ENCODE measurements around the gene ANKMY1. TPM values are rescaled to one million over a fixed set of nuclear protein-coding genes. Genes with fewer than 3 reads are reported as not detected.
A peak's percentile ranks its signal among the peaks of the same experiment; 100 is the strongest.

Gene ANKMY1
- total RNA-seq, 1 experiment from 2014 or later = 8.2 TPM

GRCh38 chr2:240479111-240479501 is 78.7 kb downstream of the ANKMY1 start:
- no peak for DNase-seq (ENCODE audit: low read depth)

- DNase-seq (ENCODE audit: low read depth) = no peak
Measured at GRCh38 chr2:240478346-240479110, 79.3 kb downstream of the ANKMY1 start.

DNA sequence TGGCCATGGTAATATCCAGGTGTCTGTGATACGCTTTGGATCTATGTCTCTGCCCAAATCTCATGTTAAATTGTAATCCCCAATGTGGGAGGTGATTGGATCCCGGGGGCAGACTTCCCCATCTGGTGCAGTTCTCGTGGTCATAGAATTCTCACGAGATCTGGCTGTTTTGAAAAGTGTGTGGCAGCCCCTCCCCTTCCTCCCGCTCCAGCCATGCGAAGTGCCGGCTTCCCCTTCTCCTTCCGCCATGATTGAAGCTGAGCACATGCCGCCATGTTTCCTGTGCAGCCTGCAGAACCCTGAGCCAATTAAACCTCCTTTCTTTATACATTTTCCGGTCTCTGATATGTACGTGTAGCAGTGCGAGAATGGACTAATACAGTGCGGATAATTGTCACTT is 79.9 kb downstream of the ANKMY1 start:
- DNase-seq (ENCODE audit: low read depth) = no peak

DNA sequence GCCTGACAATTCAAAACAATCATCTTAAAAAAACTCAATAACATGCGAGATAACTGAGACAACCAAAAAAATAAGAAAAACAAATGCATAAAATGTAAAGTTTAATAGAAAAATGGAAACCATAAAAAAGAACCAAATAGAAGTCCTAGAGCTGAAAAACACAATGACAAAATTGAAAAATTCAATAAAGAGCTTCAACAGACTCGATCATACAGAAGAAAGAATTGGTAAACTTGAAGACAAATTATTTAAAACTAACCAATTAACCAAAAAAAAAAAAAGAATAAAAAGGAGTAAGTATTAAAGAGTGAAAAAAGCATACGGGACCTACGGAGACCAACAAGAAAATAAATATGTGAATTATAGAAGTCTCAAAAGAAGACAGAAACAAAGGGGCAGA is 84.6 kb downstream of the ANKMY1 start:
- DNase-seq (ENCODE audit: low read depth) = no peak

DNA sequence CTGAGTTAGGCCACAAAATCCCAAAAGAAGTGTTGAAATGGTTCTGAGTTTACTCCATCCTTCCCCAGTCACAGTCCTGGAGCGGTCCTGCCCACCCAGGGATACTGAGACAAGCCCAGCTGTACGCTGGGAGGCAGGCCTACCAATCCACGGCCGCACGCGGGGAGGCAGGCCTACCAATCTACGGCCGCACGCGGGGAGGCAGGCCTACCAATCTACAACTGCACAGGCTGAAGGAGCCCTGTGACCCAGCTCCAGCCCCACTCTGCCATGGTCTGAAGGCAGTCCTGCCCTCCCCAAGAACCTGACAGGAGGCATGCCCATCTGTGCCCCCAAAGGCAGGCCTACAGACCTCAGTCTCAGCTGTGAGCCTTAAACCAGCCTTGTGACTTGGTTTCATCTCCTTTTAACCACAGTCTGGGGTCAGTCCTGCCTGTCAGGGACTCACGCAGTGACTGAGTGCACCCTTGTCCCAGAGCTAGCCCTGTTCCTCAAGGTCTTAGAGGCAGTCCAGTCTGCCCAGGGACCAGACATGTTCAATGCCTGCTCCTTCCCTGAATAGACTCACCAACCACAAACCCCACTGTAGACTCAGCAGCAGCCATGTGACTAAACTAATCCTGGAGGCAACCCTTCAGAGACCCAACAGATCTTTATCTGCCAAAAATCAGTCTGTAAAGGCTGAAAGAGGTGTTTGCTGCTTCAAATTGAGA is 85.6 kb downstream of the ANKMY1 start:
- peak; percentile 19 for DNase-seq (ENCODE audit: low read depth)

DNA sequence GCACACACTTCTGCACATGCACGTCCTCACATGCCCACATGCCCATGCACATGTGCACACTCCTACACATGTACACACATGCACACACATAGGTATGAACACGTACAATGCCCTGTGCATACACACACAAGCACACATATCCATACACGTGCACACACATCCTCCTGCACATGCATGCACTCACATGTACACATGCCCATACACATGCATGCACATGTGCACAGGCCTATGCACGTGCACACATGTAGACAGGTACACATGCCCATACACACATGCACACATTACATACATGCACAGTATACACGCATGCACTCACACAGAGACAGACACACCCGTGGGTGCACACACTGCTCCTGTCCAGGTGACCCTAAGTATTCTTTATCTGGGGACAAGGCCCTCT is 88.0 kb downstream of the ANKMY1 start:
- DNase-seq (ENCODE audit: low read depth) = no peak

DNA sequence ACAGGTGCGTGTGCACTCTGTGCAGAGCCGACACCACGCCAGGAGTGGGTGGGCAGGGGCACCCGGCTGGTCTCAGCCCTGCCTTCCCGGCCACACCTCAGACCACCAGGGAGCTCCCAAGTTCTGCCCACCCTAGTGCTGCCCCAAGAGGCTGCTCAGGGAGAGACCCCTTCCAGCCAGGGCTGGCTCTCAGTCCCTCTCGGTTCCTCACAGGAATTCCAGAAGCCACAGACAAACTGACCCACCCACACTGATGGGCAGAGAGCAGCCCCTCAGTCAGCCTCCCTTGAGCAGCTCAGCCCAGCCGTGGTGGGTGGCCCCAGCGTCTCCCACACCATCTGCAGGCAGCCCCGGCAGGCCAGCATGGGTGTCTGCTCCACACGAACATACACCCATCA is 88.5 kb downstream of the ANKMY1 start:
- no peak for DNase-seq (ENCODE audit: low read depth)

GRCh38 chr2:240468303-240469238 is 89.2 kb downstream of the ANKMY1 start:
- DNase-seq (ENCODE audit: low read depth) = no peak

DNA sequence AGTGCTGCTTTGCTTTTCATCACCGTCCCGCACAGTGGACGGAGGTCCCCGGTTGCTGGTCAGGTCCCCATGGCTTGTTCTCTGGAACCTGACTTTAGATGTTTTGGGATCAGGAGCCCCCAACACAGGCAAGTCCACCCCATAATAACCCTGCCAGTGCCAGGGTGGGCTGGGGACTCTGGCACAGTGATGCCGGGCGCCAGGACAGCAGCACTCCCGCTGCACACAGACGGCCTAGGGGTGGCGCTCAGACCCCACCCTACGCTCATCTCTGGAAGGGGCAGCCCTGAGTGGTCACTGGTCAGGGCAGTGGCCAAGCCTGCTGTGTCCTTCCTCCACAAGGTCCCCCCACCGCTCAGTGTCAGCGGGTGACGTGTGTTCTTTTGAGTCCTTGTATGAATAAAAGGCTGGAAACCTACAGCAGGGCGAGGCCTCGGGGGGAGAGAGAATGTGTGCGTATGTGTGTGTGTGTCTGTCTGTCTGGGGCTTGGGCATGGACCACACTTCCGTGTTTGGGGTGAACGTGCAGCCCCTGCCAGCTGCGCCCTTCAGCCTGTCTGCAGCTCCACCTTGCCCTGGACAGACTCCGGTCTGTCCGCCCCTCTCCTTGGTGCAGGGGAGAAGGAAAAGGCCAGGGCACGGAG is 90.0 kb downstream of the ANKMY1 start:
- DNase-seq (ENCODE audit: low read depth) = no peak

GRCh38 chr2:240467149-240467642 is 90.6 kb downstream of the ANKMY1 start:
- no peak for DNase-seq (ENCODE audit: low read depth)

DNA sequence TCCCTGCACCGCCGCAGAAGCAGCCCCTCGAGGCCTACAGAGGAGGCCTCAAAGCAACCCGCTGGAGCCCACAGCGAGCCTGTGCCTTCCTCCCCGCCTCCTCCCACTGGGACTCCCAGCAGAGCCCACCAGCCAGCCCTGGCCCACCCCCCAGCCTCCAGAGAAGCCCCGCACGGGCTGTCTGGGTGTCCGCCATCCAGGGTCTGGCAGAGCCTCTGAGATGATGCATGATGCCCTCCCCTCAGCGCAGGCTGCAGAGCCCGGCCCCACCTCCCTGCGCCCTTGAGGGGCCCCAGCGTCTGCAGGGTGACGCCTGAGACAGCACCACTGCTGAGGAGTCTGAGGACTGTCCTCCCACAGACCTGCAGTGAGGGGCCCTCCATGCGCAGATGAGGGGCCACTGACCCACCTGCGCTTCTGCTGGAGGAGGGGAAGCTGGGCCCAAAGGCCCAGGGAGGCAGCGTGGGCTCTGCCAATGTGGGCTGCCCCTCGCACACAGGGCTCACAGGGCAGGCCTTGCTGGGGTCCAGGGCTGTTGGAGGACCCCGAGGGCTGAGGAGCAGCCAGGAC is 91.1 kb downstream of the ANKMY1 start:
- no peak for DNase-seq (ENCODE audit: low read depth)

DNA sequence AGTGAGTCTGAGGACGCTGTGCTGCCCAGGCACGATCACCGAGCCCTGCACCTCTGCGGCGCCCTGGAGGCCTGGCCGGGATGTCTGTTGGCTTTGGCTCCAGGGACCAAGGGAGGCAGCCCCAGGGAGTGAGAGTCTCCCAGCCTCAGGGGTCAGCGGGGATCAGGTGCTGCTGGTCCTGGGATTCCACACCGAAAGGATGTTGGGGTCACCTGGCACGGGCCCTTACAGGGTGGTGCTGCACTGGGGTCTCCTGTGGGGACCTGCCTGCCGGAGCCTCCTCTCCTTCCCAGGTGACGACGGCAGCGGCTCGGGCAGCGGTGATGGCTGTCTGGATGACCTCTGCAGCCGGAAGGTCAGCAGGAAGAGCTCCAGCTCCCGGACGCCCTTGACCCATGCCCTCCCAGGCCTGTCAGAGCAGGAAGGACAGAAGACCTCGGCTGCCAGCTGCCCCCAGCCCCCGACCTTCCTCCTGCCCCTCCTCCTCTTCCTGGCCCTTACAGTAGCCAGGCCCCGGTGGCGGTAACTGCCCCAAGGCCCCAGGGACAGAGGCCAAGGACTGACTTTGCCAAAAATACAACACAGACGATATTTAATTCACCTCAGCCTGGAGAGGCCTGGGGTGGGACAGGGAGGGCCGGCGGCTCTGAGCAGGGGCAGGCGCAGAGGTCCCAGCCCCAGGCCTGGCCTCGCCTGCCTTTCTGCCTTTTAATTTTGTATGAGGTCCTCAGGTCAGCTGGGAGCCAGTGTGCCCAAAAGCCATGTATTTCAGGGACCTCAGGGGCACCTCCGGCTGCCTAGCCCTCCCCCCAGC is 91.8 kb downstream of the ANKMY1 start:
- DNase-seq (ENCODE audit: low read depth) = no peak

DNA sequence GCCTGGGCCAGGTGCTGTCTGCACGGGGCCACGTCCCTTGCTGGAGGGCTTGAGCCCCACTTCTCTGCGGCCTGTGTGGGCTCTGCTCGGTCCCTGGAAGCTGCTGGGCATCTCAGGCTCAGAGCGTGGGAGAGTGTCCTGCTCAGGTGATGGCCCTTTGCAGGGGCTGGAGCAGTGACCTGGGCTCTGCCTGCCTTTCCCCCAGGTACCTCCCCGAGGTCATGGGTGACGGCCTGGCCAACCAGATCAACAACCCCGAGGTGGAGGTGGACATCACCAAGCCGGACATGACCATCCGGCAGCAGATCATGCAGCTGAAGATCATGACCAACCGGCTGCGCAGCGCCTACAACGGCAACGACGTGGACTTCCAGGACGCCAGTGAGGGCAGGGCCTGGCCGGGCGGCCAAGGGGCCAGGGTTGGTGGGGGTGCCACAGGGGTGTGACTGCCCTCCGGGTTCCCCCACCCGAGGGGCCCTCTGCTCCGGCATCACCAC is 92.5 kb downstream of the ANKMY1 start:
- no peak for DNase-seq (ENCODE audit: low read depth)

GRCh38 chr2:240464514-240465241 is 93.1 kb downstream of the ANKMY1 start:
- DNase-seq (ENCODE audit: low read depth) = no peak

DNA sequence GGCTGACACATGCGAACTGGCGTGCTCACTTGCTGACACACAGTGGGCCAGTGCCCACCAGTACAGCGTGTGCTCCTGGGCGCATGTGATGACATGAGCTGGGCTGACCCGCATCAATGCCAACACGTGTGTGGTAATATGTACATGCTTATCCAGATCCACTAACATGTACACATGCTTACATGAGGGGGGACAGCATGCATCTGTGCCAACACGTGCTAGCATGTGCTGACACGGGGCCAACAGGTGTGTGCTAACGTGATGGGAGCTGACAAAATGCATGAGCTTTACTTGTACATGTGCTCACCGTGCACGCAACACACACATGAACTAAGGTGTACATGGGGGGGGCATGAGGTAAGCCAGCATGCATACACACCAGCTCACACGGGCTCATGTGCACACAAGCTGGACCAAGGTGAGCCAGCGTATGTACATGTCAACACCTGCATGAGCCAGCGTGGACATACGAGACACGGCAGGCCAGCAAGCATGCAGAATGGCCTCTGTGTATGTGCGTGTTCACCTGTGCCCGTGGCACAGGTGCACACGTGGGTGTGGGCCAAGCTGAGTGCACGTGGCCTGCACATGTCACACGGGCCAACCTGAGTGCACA is 93.8 kb downstream of the ANKMY1 start:
- no peak for DNase-seq (ENCODE audit: low read depth)

GRCh38 chr2:240463274-240463865 is 94.4 kb downstream of the ANKMY1 start:
- no peak for DNase-seq (ENCODE audit: low read depth)

GRCh38 chr2:240462707-240463273 is 95.0 kb downstream of the ANKMY1 start:
- no peak for DNase-seq (ENCODE audit: low read depth)

- no peak for DNase-seq (ENCODE audit: low read depth)
Measured at GRCh38 chr2:240462073-240462706, 95.6 kb downstream of the ANKMY1 start.

All from LHCN-M2 (cell line).